Measurements from ENCODE around the gene PTPA.

The PTPA gene

DNA sequence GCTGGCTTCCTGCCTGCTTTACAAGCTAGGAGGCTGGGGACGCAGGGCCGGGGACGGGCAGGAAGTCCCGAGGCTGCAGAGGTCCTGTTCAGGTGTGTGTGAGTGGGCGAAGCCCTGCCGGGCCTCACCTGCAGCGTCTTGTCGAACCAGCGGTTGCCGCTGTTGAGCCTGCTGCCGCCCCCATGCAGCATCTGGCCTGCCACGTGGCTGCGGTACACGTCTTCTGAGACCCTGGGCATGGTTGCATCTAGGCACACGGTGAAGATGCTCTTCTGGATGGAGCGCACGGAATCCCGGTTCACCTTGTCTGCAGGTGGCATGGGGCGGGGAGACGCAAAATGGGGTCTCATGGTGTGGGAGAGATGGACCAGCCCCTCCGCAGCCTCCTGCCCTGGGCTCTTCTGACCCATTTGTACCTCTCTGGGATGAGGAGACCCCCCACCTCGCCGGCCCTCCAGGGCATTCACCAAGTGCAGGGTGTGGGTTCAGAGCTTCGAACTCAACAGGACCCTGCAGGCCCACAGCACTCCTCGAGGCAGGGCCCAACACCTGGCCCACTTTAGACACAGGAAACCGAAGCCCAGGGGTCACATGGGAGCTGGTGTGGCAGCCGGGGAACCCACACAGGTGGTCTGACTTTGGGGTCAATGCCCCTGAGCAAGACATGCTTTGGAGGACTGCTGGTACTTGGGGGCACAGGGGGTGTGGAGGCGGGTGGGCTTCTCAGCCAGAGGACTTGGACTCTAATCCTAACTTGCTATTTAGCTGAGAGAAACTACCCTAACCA, 10.6 kb upstream of the PTPA start:
- no peak for ATAC-seq (ENCODE audit: insufficient read depth, low read depth)
- no peak overlapping the region for H3K4me2 ChIP-seq (ENCODE audit: insufficient read depth, low read length)
- no peaks in the 10 kb centered on the region for H3K79me2 ChIP-seq (ENCODE audit: insufficient read depth, low read length)
- no peak overlapping the region for H3K9ac ChIP-seq (ENCODE audit: low read depth, low read length)
- no peak for DNase-seq
- H2AFZ ChIP-seq (ENCODE audit: low read depth, low read length): no peak overlapping the region
- no peak for TF ChIP-seq EZH2 (IDR thresholded peaks at IDR 0.05; ENCODE audit: borderline replicate concordance, low read depth, low read length, severe bottlenecking)
- TF ChIP-seq, protein P1, sequence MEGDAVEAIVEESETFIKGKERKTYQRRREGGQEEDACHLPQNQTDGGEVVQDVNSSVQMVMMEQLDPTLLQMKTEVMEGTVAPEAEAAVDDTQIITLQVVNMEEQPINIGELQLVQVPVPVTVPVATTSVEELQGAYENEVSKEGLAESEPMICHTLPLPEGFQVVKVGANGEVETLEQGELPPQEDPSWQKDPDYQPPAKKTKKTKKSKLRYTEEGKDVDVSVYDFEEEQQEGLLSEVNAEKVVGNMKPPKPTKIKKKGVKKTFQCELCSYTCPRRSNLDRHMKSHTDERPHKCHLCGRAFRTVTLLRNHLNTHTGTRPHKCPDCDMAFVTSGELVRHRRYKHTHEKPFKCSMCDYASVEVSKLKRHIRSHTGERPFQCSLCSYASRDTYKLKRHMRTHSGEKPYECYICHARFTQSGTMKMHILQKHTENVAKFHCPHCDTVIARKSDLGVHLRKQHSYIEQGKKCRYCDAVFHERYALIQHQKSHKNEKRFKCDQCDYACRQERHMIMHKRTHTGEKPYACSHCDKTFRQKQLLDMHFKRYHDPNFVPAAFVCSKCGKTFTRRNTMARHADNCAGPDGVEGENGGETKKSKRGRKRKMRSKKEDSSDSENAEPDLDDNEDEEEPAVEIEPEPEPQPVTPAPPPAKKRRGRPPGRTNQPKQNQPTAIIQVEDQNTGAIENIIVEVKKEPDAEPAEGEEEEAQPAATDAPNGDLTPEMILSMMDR (IDR thresholded peaks at IDR 0.05; ENCODE audit: borderline replicate concordance, extremely low read depth, low read length, poor library complexity, severe bottlenecking): no peak
- no peaks in the 10 kb centered on the region for H3K36me3 ChIP-seq (ENCODE audit: insufficient read depth, low read length)
- no peaks in the 10 kb centered on the region for H3K4me1 ChIP-seq (ENCODE audit: insufficient read depth, low read length)
- H3K27ac ChIP-seq (ENCODE audit: low read length): no peak overlapping the region
- H3K9me3 ChIP-seq (ENCODE audit: insufficient read depth, low read length, severe bottlenecking): no peaks in the 10 kb centered on the region
- H4K20me1 ChIP-seq (ENCODE audit: insufficient read depth, low read length): no peaks in the 10 kb centered on the region
- H3K27me3 ChIP-seq (ENCODE audit: insufficient read depth, low read length, poor library complexity): no peaks in the 10 kb centered on the region
- H3K4me3 ChIP-seq (ENCODE audit: low read depth in 1 of 2, low read length in 2 of 2): no peak overlapping the region

DNA sequence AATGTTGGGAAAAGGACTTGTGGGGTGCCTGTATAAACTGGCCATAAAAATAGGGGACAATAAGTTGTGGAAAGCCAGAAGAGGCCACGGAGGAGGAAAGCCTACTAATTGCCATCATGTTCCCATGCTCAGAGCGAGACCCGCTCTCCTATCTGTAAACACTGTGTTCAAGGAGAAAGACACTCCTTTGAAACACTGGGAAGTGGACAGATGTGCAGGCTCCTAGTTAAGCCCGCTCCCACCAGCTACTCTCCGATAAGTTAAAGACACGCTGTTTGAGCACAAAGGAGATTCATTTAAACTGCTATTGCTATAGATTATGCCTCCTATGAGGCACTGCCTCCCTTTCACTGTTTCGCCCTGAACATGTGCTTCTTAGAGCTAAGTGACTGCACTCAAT, 9.9 kb upstream of the PTPA start:
- DNase-seq (no peak), ATAC-seq (ENCODE audit: insufficient read depth, low read depth) (no peak)
- Histone ChIP-seq H2AFZ (ENCODE audit: low read depth, low read length) (no peak overlapping the region), H3K79me2 (ENCODE audit: insufficient read depth, low read length) (no peaks in the 10 kb centered on the region), H3K4me1 (ENCODE audit: insufficient read depth, low read length) (no peaks in the 10 kb centered on the region), H3K27ac (ENCODE audit: low read length) (no peak overlapping the region), H4K20me1 (ENCODE audit: insufficient read depth, low read length) (no peaks in the 10 kb centered on the region), H3K9me3 (ENCODE audit: insufficient read depth, low read length, severe bottlenecking) (no peaks in the 10 kb centered on the region), H3K9ac (ENCODE audit: low read depth, low read length) (no peak overlapping the region), H3K4me3 (ENCODE audit: low read depth in 1 of 2, low read length in 2 of 2) (no peak overlapping the region), H3K36me3 (ENCODE audit: insufficient read depth, low read length) (no peaks in the 10 kb centered on the region), H3K4me2 (ENCODE audit: insufficient read depth, low read length) (no peak overlapping the region), H3K27me3 (ENCODE audit: insufficient read depth, low read length, poor library complexity) (no peaks in the 10 kb centered on the region)
- TF ChIP-seq EZH2 (IDR thresholded peaks at IDR 0.05; ENCODE audit: borderline replicate concordance, low read depth, low read length, severe bottlenecking): no peak
- TF ChIP-seq, protein P1 (IDR thresholded peaks at IDR 0.05; ENCODE audit: borderline replicate concordance, extremely low read depth, low read length, poor library complexity, severe bottlenecking): no peak

DNA sequence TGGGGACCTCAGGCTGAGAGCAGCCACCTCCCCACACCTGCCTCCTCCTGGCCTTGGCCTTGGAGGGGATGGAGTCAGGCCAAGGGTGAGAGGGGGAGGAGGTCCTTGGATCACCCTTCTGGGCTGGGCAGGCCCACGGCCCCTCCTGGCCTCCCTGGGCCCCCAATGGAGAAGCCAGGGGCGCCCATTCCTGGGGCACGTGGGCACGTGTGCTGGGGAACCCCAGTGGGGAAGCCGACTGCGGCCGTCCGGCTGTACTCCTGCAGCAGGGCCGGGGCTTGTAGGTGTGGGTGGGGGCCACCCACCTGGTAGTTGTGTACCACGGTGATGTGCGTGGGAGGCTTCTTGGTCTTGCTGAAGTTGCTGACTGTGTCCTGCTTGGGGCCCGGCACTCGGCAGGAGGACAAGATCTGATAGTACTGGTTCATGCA, 9.1 kb upstream of the PTPA start:
- no peak overlapping the region for H3K4me2 ChIP-seq (ENCODE audit: insufficient read depth, low read length)
- no peaks in the 10 kb centered on the region for H4K20me1 ChIP-seq (ENCODE audit: insufficient read depth, low read length)
- H3K9me3 ChIP-seq (ENCODE audit: insufficient read depth, low read length, severe bottlenecking): no peaks in the 10 kb centered on the region
- H3K4me1 ChIP-seq (ENCODE audit: insufficient read depth, low read length): no peaks in the 10 kb centered on the region
- no peaks in the 10 kb centered on the region for H3K36me3 ChIP-seq (ENCODE audit: insufficient read depth, low read length)
- no peak for ATAC-seq (ENCODE audit: insufficient read depth, low read depth)
- no peak overlapping the region for H3K9ac ChIP-seq (ENCODE audit: low read depth, low read length)
- TF ChIP-seq EZH2 (IDR thresholded peaks at IDR 0.05; ENCODE audit: borderline replicate concordance, low read depth, low read length, severe bottlenecking): no peak
- TF ChIP-seq, protein P1 (IDR thresholded peaks at IDR 0.05; ENCODE audit: borderline replicate concordance, extremely low read depth, low read length, poor library complexity, severe bottlenecking): no peak
- no peak overlapping the region for H2AFZ ChIP-seq (ENCODE audit: low read depth, low read length)
- no peak overlapping the region for H3K27ac ChIP-seq (ENCODE audit: low read length)
- H3K79me2 ChIP-seq (ENCODE audit: insufficient read depth, low read length): no peaks in the 10 kb centered on the region
- no peak for DNase-seq
- H3K27me3 ChIP-seq (ENCODE audit: insufficient read depth, low read length, poor library complexity): no peaks in the 10 kb centered on the region
- no peak overlapping the region for H3K4me3 ChIP-seq (ENCODE audit: low read depth in 1 of 2, low read length in 2 of 2)

Measured in DND-41 (cell line).